Peyer's patch (tissue), 4 donors: ENCODE data around the gene POU1F1. TPM values are rescaled to one million over a fixed set of nuclear protein-coding genes. Genes with fewer than 3 reads are reported as not detected.

Experiments
- DNase-seq, 3 donors: peaks; one replicate each; pipeline ENCODE4 v3.0.0-alpha.2; 2017 to 2019
- H3K27ac ChIP-seq, 4 donors: fragments of 200-600 bp; sonication (generic); one replicate each; pipeline ENCODE4 v1.5.1; 2016 to 2019
- H3K27me3 ChIP-seq, 2 donors: fragments of 200-600 bp; sonication (generic); one replicate each; pipeline ENCODE4 v1.5.1; 2019
- H3K36me3 ChIP-seq, 3 donors: fragments of 200-600 bp; sonication (generic); one replicate each; pipeline ENCODE4 v1.5.1; 2016 to 2019
- H3K4me1 ChIP-seq, 4 donors: fragments of 200-600 bp; sonication (generic); one replicate each; pipeline ENCODE4 v1.5.1; 2016 to 2019
- H3K4me3 ChIP-seq, 4 donors: fragments of 200-600 bp; sonication (generic); 1 replicate in 3 of 4; 2 replicates in 1 of 4; pipeline ENCODE4 v1.5.1; 2016 to 2019; ENCODE audit warnings: mild to moderate bottlenecking in 1 of 4
- H3K9me3 ChIP-seq, 4 donors: fragments of 200-600 bp; sonication (generic); one replicate each; pipeline ENCODE4 v1.5.1; 2016 to 2019; ENCODE audit warnings: mild to moderate bottlenecking in 1 of 4
- POLR2A ChIP-seq, 2 donors: fragments of 450-650 bp; IDR thresholded peaks; one replicate each; pipeline ENCODE4 v1.5.1; 2017; ENCODE audit warnings: antibody characterized with exemption in 2 of 2, mild to moderate bottlenecking in 2 of 2, moderate library complexity in 2 of 2
- small RNA-seq, 2 donors: library from RNA; depleted of rRNA; stranded (forward); fragments of <200 nt; gene quantifications; one replicate each; pipeline ENCODE3, GENCODE V24; 2016
- total RNA-seq, 4 donors: library from RNA; depleted of rRNA; stranded (reverse); fragments of >200 nt; gene quantifications; one replicate each; pipeline ENCODE4 v1.1.0, GENCODE V29; 2016
- TF ChIP-seq, protein P1 (sequence below), 6 experiments: fragments of 450-650 bp in 4 of 6; fragments of 200-600 bp in 2 of 6; sonication (generic) in 1 of 6; IDR thresholded peaks; one replicate each; pipeline ENCODE4 v1.5.1; 2017 to 2019; ENCODE audit warnings: antibody characterized with exemption in 6 of 6, mild to moderate bottlenecking in 3 of 6, moderate library complexity in 1 of 6

POU1F1 gene
- total RNA-seq, 4 donors from 2014 or later, result not detected

- Histone ChIP-seq H3K4me3 (no peak overlapping the region), H3K27ac (no peak overlapping the region), H3K27me3 (no peaks in the 10 kb centered on the region), H3K9me3 (no peaks in the 10 kb centered on the region), H3K4me1 (no peaks in the 10 kb centered on the region), H3K36me3 (no peaks in the 10 kb centered on the region)
- DNase-seq, result no peak
- TF ChIP-seq, protein P1, sequence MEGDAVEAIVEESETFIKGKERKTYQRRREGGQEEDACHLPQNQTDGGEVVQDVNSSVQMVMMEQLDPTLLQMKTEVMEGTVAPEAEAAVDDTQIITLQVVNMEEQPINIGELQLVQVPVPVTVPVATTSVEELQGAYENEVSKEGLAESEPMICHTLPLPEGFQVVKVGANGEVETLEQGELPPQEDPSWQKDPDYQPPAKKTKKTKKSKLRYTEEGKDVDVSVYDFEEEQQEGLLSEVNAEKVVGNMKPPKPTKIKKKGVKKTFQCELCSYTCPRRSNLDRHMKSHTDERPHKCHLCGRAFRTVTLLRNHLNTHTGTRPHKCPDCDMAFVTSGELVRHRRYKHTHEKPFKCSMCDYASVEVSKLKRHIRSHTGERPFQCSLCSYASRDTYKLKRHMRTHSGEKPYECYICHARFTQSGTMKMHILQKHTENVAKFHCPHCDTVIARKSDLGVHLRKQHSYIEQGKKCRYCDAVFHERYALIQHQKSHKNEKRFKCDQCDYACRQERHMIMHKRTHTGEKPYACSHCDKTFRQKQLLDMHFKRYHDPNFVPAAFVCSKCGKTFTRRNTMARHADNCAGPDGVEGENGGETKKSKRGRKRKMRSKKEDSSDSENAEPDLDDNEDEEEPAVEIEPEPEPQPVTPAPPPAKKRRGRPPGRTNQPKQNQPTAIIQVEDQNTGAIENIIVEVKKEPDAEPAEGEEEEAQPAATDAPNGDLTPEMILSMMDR (IDR thresholded peaks at IDR 0.05), result no peak
- no peak for TF ChIP-seq POLR2A (IDR thresholded peaks at IDR 0.05)
Observed at GRCh38 chr3:87219611-87220010, 56.8 kb downstream of the POU1F1 start.

GRCh38 chr3:87218560-87218959 lies 57.8 kb downstream of the POU1F1 start:
- Histone ChIP-seq H3K27me3 (no peaks in the 10 kb centered on the region), H3K4me3 (no peak overlapping the region), H3K9me3 (no peaks in the 10 kb centered on the region), H3K27ac (no peak overlapping the region), H3K4me1 (no peaks in the 10 kb centered on the region), H3K36me3 (no peaks in the 10 kb centered on the region)
- TF ChIP-seq, protein P1 (IDR thresholded peaks at IDR 0.05), result no peak
- TF ChIP-seq POLR2A (IDR thresholded peaks at IDR 0.05), result no peak
- DNase-seq, result no peak

Small RNA genes within 50 kb of the gene (small RNA-seq; reads per million reads assigned to genes)
- gene MIR4795, result 0 reads per million in 2 donors

Other genes starting within 250 kb of the POU1F1 start
- 10 to 100 TPM; 27.1 to 60.6 (median 38.6) TPM for gene CHMP2B, start 49.3 kb downstream of the POU1F1 start, total RNA-seq